ENCODE results near the gene CDH24.

DNA sequence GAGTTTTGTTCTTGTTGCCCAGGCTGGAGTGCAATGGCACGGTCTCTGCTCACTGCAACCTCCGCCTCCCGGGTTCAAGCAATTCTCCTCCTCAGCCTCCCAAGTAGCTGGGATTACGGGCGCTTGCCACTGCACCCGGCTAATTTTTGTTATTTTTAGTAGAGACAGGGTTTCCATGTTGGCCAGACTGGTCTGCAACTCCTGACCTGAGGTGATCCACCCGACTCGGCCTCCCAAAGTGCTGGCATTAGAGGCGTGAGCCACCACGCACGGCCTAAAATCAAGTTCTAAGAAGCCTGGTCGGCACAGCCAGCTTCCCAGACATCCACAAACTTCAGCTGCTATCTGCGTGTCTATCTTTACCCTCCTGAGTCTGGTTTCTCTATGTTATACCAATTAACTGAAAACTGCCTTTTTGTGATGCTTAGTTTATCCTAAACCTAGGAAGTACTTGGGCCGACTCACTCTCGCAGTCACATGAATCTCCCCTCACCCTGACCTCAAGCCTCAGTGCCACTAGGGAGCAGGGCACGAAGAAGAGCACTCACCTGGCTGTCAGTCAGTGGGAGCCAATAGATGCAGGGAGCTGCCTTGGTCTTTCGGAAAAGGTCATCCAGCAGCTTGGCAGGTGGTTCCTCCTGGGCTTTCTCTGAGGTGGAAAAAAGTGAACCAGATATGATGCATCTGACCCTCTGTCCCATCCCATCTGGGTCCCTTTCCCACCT lies 3.4 kb upstream of the CDH24 start:
- TF ChIP-seq, protein P1, sequence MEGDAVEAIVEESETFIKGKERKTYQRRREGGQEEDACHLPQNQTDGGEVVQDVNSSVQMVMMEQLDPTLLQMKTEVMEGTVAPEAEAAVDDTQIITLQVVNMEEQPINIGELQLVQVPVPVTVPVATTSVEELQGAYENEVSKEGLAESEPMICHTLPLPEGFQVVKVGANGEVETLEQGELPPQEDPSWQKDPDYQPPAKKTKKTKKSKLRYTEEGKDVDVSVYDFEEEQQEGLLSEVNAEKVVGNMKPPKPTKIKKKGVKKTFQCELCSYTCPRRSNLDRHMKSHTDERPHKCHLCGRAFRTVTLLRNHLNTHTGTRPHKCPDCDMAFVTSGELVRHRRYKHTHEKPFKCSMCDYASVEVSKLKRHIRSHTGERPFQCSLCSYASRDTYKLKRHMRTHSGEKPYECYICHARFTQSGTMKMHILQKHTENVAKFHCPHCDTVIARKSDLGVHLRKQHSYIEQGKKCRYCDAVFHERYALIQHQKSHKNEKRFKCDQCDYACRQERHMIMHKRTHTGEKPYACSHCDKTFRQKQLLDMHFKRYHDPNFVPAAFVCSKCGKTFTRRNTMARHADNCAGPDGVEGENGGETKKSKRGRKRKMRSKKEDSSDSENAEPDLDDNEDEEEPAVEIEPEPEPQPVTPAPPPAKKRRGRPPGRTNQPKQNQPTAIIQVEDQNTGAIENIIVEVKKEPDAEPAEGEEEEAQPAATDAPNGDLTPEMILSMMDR (IDR thresholded peaks at IDR 0.05) = no peak
- no peak for TF ChIP-seq EZH2 (IDR thresholded peaks at IDR 0.05; ENCODE audit: borderline replicate concordance, insufficient read depth, low read depth, low read length, poor library complexity, severe bottlenecking)

Measured in B cell (primary cell).